ENCODE data around the gene PLEKHO1.
A peak's percentile ranks its signal among the peaks of the same experiment; 100 is the strongest.
"Not testable (repeated sequence)": the region's sequence is repeated elsewhere in the genome, so short reads cannot be mapped to it uniquely, and the experiment has no call there.

PLEKHO1 gene

DNA sequence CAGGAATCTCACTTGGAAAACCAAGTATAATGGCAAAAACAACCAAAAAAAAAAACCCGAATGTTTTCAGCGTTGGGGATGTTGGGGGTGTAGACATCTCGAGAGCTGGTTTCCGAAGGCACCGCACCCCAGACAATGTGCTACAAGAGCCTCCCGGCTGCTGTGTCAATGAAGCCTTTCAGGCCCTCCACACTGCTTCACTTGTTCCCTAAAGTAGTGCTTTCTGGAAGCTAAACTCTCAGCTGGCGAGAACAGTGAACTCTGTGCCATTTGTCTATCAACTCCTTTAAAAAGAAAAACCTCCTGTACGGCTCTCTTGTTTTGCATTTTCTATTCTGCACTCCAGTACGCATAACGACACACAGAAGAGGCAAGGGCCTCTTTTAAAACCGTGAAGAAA, 32.5 kb downstream of the PLEKHO1 start:
- H3K27me3 ChIP-seq (ENCODE audit: insufficient read depth, poor library complexity, severe bottlenecking): no peaks in the 10 kb centered on the region

DNA sequence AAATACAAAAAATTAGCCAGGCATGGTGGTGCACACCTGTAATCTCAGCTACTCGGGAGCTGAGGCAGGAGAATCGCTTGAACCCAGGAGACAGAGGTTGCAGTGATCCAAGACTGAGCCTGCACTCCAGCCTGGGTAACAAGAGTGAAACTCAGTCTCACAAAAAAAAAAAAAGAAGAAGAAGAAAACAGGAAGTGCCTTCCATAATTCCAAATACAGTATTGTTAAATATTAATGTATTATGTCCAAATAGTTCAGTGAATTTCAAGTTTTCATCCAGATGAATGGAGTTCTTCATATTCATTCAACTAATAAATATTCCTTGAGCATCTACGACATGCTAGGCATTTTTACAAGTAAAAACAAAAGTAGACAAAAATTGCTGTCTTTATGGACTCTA, 33.3 kb downstream of the PLEKHO1 start:
- no peaks in the 10 kb centered on the region for H3K27me3 ChIP-seq (ENCODE audit: insufficient read depth, poor library complexity, severe bottlenecking)
- no peak overlapping the region for H3K27ac ChIP-seq (ENCODE audit: poor library complexity, severe bottlenecking)
- no peak for DNase-seq (ENCODE audit: low spot score)
- ATAC-seq (ENCODE audit: low read depth): no peak
- no peak overlapping the region for H3K4me3 ChIP-seq (ENCODE audit: severe bottlenecking)
- TF ChIP-seq, protein P1, sequence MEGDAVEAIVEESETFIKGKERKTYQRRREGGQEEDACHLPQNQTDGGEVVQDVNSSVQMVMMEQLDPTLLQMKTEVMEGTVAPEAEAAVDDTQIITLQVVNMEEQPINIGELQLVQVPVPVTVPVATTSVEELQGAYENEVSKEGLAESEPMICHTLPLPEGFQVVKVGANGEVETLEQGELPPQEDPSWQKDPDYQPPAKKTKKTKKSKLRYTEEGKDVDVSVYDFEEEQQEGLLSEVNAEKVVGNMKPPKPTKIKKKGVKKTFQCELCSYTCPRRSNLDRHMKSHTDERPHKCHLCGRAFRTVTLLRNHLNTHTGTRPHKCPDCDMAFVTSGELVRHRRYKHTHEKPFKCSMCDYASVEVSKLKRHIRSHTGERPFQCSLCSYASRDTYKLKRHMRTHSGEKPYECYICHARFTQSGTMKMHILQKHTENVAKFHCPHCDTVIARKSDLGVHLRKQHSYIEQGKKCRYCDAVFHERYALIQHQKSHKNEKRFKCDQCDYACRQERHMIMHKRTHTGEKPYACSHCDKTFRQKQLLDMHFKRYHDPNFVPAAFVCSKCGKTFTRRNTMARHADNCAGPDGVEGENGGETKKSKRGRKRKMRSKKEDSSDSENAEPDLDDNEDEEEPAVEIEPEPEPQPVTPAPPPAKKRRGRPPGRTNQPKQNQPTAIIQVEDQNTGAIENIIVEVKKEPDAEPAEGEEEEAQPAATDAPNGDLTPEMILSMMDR (IDR thresholded peaks at IDR 0.05; ENCODE audit: poor library complexity, severe bottlenecking): no peak
- no peaks in the 10 kb centered on the region for H3K36me3 ChIP-seq (ENCODE audit: low read depth)
- no peaks in the 10 kb centered on the region for H3K9me3 ChIP-seq (ENCODE audit: severe bottlenecking)
- H3K4me1 ChIP-seq (ENCODE audit: insufficient read depth, poor library complexity, severe bottlenecking): peaks cover 14% of the 10 kb centered on the region

More for the DNA sequence above, 32.5 kb downstream of the PLEKHO1 start:
- Histone ChIP-seq H3K27ac (ENCODE audit: poor library complexity, severe bottlenecking) (no peak overlapping the region), H3K4me1 (ENCODE audit: insufficient read depth, poor library complexity, severe bottlenecking) (peaks cover 14% of the 10 kb centered on the region), H3K4me3 (ENCODE audit: severe bottlenecking) (no peak overlapping the region), H3K36me3 (ENCODE audit: low read depth) (no peaks in the 10 kb centered on the region), H3K9me3 (ENCODE audit: severe bottlenecking) (no peaks in the 10 kb centered on the region)
- TF ChIP-seq, protein P1 (IDR thresholded peaks at IDR 0.05; ENCODE audit: poor library complexity, severe bottlenecking): no peak
- DNase-seq (ENCODE audit: low spot score) (no peak), ATAC-seq (ENCODE audit: low read depth) (no peak)

DNA sequence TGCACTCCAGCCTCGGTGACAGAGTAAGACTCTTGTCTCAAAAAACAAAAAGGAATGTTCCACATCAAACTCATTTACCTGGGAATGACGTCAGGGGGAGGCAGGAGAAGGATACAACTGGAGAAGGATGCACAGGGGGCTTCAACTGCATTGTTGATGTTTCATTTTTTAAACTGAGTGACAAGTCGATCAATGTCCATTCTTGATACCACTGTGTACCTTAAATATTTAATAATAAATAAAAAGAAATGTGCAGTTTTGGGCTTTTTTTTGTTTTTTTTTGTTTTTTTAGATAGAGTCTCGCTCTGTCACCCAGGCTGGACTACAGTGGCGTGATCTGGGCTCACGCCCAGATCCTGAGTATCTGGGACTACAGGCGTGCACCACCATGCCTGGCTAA, 35.8 kb downstream of the PLEKHO1 start:
- peaks cover 14% of the 10 kb centered on the region for H3K4me1 ChIP-seq (ENCODE audit: insufficient read depth, poor library complexity, severe bottlenecking)
- TF ChIP-seq, protein P1 (IDR thresholded peaks at IDR 0.05; ENCODE audit: poor library complexity, severe bottlenecking): no peak
- no peak overlapping the region for H3K4me3 ChIP-seq (ENCODE audit: severe bottlenecking)
- no peaks in the 10 kb centered on the region for H3K36me3 ChIP-seq (ENCODE audit: low read depth)
- H3K27me3 ChIP-seq (ENCODE audit: insufficient read depth, poor library complexity, severe bottlenecking): no peaks in the 10 kb centered on the region
- ATAC-seq (ENCODE audit: low read depth) (no peak), DNase-seq (ENCODE audit: low spot score) (no peak)
- no peaks in the 10 kb centered on the region for H3K9me3 ChIP-seq (ENCODE audit: severe bottlenecking)
- no peak overlapping the region for H3K27ac ChIP-seq (ENCODE audit: poor library complexity, severe bottlenecking)

DNA sequence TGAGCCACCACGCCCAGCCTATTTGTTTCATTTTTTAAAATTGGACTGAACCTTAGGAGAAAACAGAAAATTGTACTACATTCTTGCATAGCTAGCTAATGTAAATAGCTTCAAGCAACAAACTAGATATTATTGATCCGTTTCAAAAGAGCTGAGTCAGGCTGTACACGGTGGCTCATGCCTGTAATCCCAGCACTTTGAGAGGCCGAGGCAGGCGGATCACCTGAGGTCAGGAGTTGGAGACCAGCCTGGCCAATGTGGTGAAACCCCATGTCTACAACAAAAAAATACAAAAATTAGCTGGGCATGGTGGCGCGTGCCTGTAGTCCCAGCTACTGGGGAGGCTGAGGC, 36.7 kb downstream of the PLEKHO1 start:
- not testable (repeated sequence) for DNase-seq (ENCODE audit: low spot score); H3K27ac ChIP-seq (ENCODE audit: poor library complexity, severe bottlenecking); H3K9me3 ChIP-seq (ENCODE audit: severe bottlenecking); H3K27me3 ChIP-seq (ENCODE audit: insufficient read depth, poor library complexity, severe bottlenecking); ATAC-seq (ENCODE audit: low read depth); H3K36me3 ChIP-seq (ENCODE audit: low read depth); H3K4me3 ChIP-seq (ENCODE audit: severe bottlenecking)
- peaks cover 14% of the 10 kb centered on the region for H3K4me1 ChIP-seq (ENCODE audit: insufficient read depth, poor library complexity, severe bottlenecking)

DNA sequence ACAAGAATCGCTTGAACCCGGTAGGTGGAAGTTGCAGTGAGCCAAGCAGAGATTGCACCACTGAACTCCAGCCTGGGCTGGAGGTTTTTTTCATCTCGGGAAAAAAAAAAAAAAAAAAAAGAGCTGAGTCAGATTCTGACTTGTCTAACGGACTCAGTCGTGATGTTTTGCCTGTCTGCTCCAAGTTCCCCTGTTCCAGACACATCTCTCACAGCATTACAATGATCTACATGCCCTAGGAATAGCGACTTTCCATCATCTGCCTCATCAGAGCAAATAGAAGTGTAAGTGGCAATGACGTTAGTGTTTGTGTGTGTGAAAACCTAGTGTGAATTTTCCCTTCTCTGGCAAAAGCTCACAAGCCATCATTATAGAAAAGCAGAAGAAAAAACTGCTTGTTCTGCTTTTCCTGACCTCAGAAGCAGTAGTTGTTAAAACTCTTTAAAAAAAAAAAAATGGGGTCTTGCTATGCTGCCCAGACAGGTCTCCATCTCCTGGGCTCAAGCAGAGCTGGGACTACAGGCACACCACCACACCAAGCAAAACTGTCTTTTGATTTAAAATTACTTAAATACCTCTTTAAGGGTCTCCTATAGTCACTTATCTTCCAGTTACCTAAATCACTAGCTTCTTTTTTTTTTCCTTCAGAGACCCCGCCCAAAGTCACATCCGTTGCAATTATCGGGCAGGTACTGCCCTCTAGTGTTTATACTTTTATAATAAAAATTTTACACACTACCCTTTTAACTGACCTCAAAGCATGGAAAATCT, 37.3 kb downstream of the PLEKHO1 start:
- Histone ChIP-seq H3K9me3 (ENCODE audit: severe bottlenecking) (no peaks in the 10 kb centered on the region), H3K27me3 (ENCODE audit: insufficient read depth, poor library complexity, severe bottlenecking) (no peaks in the 10 kb centered on the region), H3K36me3 (ENCODE audit: low read depth) (no peaks in the 10 kb centered on the region), H3K4me1 (ENCODE audit: insufficient read depth, poor library complexity, severe bottlenecking) (peaks cover 17% of the 10 kb centered on the region), H3K4me3 (ENCODE audit: severe bottlenecking) (no peak overlapping the region), H3K27ac (ENCODE audit: poor library complexity, severe bottlenecking) (no peak overlapping the region)
- 0 out of 3 replicates have a peak, but pooled peaks have one; percentile 32 for ATAC-seq (ENCODE audit: low read depth)
- DNase-seq (ENCODE audit: low spot score): no peak
- TF ChIP-seq, protein P1 (IDR thresholded peaks at IDR 0.05; ENCODE audit: poor library complexity, severe bottlenecking): peak; percentile 78

All from RWPE2 (cell line).